HG02642 (cell line): ENCODE data around the gene LYPD3.
"Not testable (repeated sequence)": the region's sequence is repeated elsewhere in the genome, so short reads cannot be mapped to it uniquely, and the experiment has no call there.

Source experiments
- ATAC-seq: cut with Tn5 transposase; IDR thresholded peaks from one replicate; pipeline ENCODE4 v1.9.1; 2021; ENCODE audit warnings: mild to moderate bottlenecking; ENCODE audit not compliant: unreplicated experiment, poor library complexity

LYPD3 gene

GRCh38 chr19:43463381-43464133 lies 1.9 kb downstream of the LYPD3 start:
- peak; percentile 87 for ATAC-seq

GRCh38 chr19:43462785-43463380 lies 2.5 kb downstream of the LYPD3 start:
- ATAC-seq, result no peak

GRCh38 chr19:43462383-43462782 lies 3.0 kb downstream of the LYPD3 start:
- no peak for ATAC-seq

GRCh38 chr19:43461303-43461702 lies 4.1 kb downstream of the LYPD3 start:
- ATAC-seq, result no peak

- no peak for ATAC-seq
Measured at GRCh38 chr19:43460362-43461016, 4.9 kb downstream of the LYPD3 start.

GRCh38 chr19:43457809-43458208 lies 7.6 kb downstream of the LYPD3 start:
- no peak for ATAC-seq

GRCh38 chr19:43455321-43456113 lies 9.9 kb downstream of the LYPD3 start:
- ATAC-seq, result no peak

- no peak for ATAC-seq
Measured at GRCh38 chr19:43454031-43454430, 11.4 kb downstream of the LYPD3 start.

GRCh38 chr19:43452582-43452981 lies 12.8 kb downstream of the LYPD3 start:
- ATAC-seq, result no peak

- ATAC-seq, result no peak
Measured at GRCh38 chr19:43450545-43450997, 14.8 kb downstream of the LYPD3 start.

GRCh38 chr19:43447655-43448054 lies 17.8 kb downstream of the LYPD3 start:
- ATAC-seq, result no peak

GRCh38 chr19:43446746-43447489 lies 18.5 kb downstream of the LYPD3 start:
- no peak for ATAC-seq

- no peak for ATAC-seq
Measured at GRCh38 chr19:43445426-43445825, 20.0 kb downstream of the LYPD3 start.

GRCh38 chr19:43444531-43445287 lies 20.7 kb downstream of the LYPD3 start:
- no peak for ATAC-seq

- not testable (repeated sequence) for ATAC-seq
Measured at GRCh38 chr19:43444091-43444490, 21.3 kb downstream of the LYPD3 start.

GRCh38 chr19:43441716-43442115 lies 23.7 kb downstream of the LYPD3 start:
- no peak for ATAC-seq

GRCh38 chr19:43439709-43440063 lies 25.7 kb downstream of the LYPD3 start:
- no peak for ATAC-seq

GRCh38 chr19:43439032-43439708 lies 26.2 kb downstream of the LYPD3 start:
- ATAC-seq, result no peak
